Measurements from ENCODE around the gene HRK. TPM values are rescaled to one million over a fixed set of nuclear protein-coding genes. Genes with fewer than 3 reads are reported as not detected.

HRK gene
- total RNA-seq, 1 donor from 2014 or later = not detected

GRCh38 chr12:116887897-116888296 lies 6.7 kb upstream of the HRK start:
- Histone ChIP-seq H3K4me3 (ENCODE audit: low read depth, low read length) (no peak overlapping the region), H3K27me3 (ENCODE audit: control insufficient read depth, insufficient read depth, low read length) (peaks cover 1% of the 10 kb centered on the region), H3K36me3 (ENCODE audit: control insufficient read depth, insufficient read depth, low read length) (no peaks in the 10 kb centered on the region)
- FAIRE-seq = no peak
- no peak for TF ChIP-seq CTCF (IDR thresholded peaks at IDR 0.05; ENCODE audit: insufficient read depth, low read length, severe bottlenecking)
- DNase-seq (ENCODE audit: low read depth) = no peak

DNA sequence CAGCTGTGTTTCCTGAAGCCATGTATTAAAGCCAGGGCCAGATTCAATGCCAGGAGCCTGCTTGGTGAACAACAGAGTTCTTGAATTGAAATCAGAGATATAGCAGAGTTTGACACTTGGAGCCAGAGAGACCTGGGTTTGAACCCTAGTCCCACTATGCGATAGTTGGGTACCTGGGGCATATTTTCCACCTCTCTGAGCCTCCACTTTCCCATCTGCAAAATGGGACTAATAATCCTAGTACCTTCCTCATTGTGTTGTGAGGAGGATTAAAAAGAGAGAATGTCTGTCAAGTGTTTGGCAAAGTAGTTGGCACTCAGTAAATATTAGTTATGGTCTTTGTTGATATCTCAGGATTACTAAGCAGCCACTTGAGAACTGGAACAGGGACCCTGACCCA lies 6.0 kb upstream of the HRK start:
- no peak for TF ChIP-seq CTCF (IDR thresholded peaks at IDR 0.05; ENCODE audit: insufficient read depth, low read length, severe bottlenecking)
- DNase-seq (ENCODE audit: low read depth) = no peak
- H3K36me3 ChIP-seq (ENCODE audit: control insufficient read depth, insufficient read depth, low read length) = no peaks in the 10 kb centered on the region
- no peak overlapping the region for H3K4me3 ChIP-seq (ENCODE audit: low read depth, low read length)
- H3K27me3 ChIP-seq (ENCODE audit: control insufficient read depth, insufficient read depth, low read length) = peaks cover 5% of the 10 kb centered on the region
- FAIRE-seq = no peak

DNA sequence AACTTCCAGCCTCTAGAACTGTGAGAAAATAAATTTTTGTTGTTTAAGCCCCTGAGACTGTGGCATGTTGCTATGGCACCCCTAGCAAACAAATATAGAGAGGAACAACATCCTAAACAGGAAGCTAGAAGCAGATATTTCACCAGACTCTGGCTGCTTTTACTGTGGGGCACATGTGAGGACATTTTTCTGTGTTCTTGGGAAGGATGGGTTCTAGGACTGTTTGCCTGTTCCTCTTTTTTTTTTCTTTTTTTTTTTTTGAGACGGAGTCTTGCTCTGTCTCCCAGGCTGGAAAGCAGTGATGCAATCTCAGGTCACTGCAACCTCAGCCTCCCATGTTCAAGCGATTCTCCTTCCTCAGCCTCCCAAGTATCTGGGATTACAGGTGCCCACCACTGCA lies 4.2 kb upstream of the HRK start:
- no peak for FAIRE-seq
- H3K4me3 ChIP-seq (ENCODE audit: low read depth, low read length) = no peak overlapping the region
- peaks cover 14% of the 10 kb centered on the region for H3K27me3 ChIP-seq (ENCODE audit: control insufficient read depth, insufficient read depth, low read length)
- no peak for TF ChIP-seq CTCF (IDR thresholded peaks at IDR 0.05; ENCODE audit: insufficient read depth, low read length, severe bottlenecking)
- no peak for DNase-seq (ENCODE audit: low read depth)
- no peaks in the 10 kb centered on the region for H3K36me3 ChIP-seq (ENCODE audit: control insufficient read depth, insufficient read depth, low read length)

GRCh38 chr12:116884871-116885270 lies 3.6 kb upstream of the HRK start:
- Histone ChIP-seq H3K27me3 (ENCODE audit: control insufficient read depth, insufficient read depth, low read length) (peaks cover 18% of the 10 kb centered on the region), H3K4me3 (ENCODE audit: low read depth, low read length) (no peak overlapping the region), H3K36me3 (ENCODE audit: control insufficient read depth, insufficient read depth, low read length) (no peaks in the 10 kb centered on the region)
- DNase-seq (ENCODE audit: low read depth) (no peak), FAIRE-seq (no peak)
- TF ChIP-seq CTCF (IDR thresholded peaks at IDR 0.05; ENCODE audit: insufficient read depth, low read length, severe bottlenecking) = no peak

DNA sequence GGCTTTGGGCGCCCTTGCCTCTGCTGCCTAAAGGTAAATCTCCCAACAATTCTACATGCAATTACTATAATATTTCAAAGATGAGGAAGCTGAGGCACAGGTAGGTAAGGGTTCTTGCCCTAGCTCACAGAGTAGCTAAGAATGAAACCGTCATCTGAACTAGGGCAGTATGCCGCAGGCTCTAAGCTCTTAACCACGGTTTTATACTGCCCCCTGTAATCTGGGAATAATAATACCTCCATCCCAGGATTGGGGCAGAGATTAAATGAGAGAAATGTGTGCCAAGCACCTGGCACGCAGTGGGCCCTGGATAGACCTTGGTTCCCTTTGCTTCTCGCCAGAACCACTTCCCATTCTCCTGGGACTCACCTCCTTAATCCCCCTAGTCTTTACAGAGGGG lies 1.5 kb upstream of the HRK start:
- TF ChIP-seq CTCF (IDR thresholded peaks at IDR 0.05; ENCODE audit: insufficient read depth, low read length, severe bottlenecking) = no peak
- FAIRE-seq = no peak
- DNase-seq (ENCODE audit: low read depth) = peak; percentile 24
- H3K36me3 ChIP-seq (ENCODE audit: control insufficient read depth, insufficient read depth, low read length) = no peaks in the 10 kb centered on the region
- peaks cover 20% of the 10 kb centered on the region for H3K27me3 ChIP-seq (ENCODE audit: control insufficient read depth, insufficient read depth, low read length)
- no peak overlapping the region for H3K4me3 ChIP-seq (ENCODE audit: low read depth, low read length)

DNA sequence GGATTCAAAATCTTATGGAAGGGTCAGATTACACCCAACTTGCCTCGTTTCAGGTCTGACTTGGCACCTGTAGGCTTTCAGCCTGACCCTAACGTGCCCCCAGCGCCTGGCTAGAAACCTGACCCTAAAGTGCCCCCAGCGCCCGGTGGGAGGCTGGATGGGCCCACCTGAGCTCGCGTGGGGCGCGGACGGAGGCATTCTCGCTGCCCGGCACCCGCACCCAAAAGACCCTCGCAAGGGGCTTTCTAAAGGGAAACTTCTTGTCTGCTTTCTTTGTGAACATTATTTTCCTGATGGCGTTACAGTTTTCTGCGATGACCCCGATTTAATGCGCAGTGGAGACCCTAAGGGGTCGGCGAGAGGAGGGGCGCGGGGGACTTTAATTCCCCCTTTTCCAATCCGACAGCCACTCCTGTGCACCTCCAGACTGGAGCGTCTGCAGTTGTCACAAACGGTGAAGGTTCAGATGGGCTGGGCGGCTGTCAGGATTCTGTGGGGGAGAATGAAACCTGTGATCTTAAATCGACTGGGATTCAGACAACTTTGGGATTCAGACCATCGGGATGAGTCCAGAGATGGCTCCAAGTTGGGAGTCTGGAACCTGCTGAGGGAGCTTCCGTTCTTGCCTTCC lies 751 bp upstream of the HRK start:
- peaks cover 20% of the 10 kb centered on the region for H3K27me3 ChIP-seq (ENCODE audit: control insufficient read depth, insufficient read depth, low read length)
- FAIRE-seq = no peak
- no peak for TF ChIP-seq CTCF (IDR thresholded peaks at IDR 0.05; ENCODE audit: insufficient read depth, low read length, severe bottlenecking)
- DNase-seq (ENCODE audit: low read depth) = no peak
- H3K36me3 ChIP-seq (ENCODE audit: control insufficient read depth, insufficient read depth, low read length) = no peaks in the 10 kb centered on the region
- no peak overlapping the region for H3K4me3 ChIP-seq (ENCODE audit: low read depth, low read length)

Data from bronchial epithelial cell (primary cell).